NCI-H446 treated with DMSO at 0.1 percent for 48 hours (cell line): ENCODE results near the gene MAL.
A peak's percentile ranks its signal among the peaks of the same experiment; 100 is the strongest.
"Not testable (repeated sequence)": the region's sequence is repeated elsewhere in the genome, so short reads cannot be mapped to it uniquely, and the experiment has no call there.

ENCODE experiments used
- DNase-seq: peaks from one replicate; lab custom pipeline; 2025; lab: John Stamatoyannopoulos, UW

Gene MAL

GRCh38 chr2:95032868-95033603 is 7.5 kb downstream of the MAL start:
- no peak for DNase-seq

- no peak for DNase-seq
Observed at GRCh38 chr2:95034221-95034620, 8.7 kb downstream of the MAL start.

- DNase-seq, result no peak
Observed at GRCh38 chr2:95034818-95035217, 9.3 kb downstream of the MAL start.

- DNase-seq, result no peak
Observed at GRCh38 chr2:95036596-95037383, 11.3 kb downstream of the MAL start.

- no peak for DNase-seq
Observed at GRCh38 chr2:95037384-95037839, 11.9 kb downstream of the MAL start.

- not testable (repeated sequence) for DNase-seq
Observed at GRCh38 chr2:95037841-95038585, 12.5 kb downstream of the MAL start.

- no peak for DNase-seq
Observed at GRCh38 chr2:95038635-95039298, 13.3 kb downstream of the MAL start.

GRCh38 chr2:95039363-95039762 is 13.9 kb downstream of the MAL start:
- no peak for DNase-seq

GRCh38 chr2:95039978-95040377 is 14.5 kb downstream of the MAL start:
- DNase-seq, result no peak

- no peak for DNase-seq
Observed at GRCh38 chr2:95040426-95040825, 14.9 kb downstream of the MAL start.

GRCh38 chr2:95041060-95041823 is 15.7 kb downstream of the MAL start:
- DNase-seq, result no peak

GRCh38 chr2:95041824-95042442 is 16.4 kb downstream of the MAL start:
- DNase-seq, result no peak

- DNase-seq, result no peak
Observed at GRCh38 chr2:95042472-95043271, 17.2 kb downstream of the MAL start.

GRCh38 chr2:95043300-95044093 is 18.0 kb downstream of the MAL start:
- peak; percentile 7 for DNase-seq

GRCh38 chr2:95044601-95045000 is 19.1 kb downstream of the MAL start:
- no peak for DNase-seq

- no peak for DNase-seq
Observed at GRCh38 chr2:95046371-95047112, 21.0 kb downstream of the MAL start.

GRCh38 chr2:95047629-95048510 is 22.4 kb downstream of the MAL start:
- DNase-seq, result no peak
